CD4-positive, alpha-beta T cell (primary cell): ENCODE data around the gene NFIA. TPM values are rescaled to one million over a fixed set of nuclear protein-coding genes. Genes with fewer than 3 reads are reported as not detected.

Source experiments
- ATAC-seq: fragments of 200-7000 bp; cut with Tn5 transposase; one replicate; pipeline ENCODE4 v1.10.0; 2022; ENCODE audit warnings: mild to moderate bottlenecking; ENCODE audit not compliant: poor library complexity
- CTCF ChIA-PET: fragments of 350-600 bp; sonication (Branson Sonifier 250); formaldehyde crosslinking; loops from one replicate; lab custom pipeline; 2021; ENCODE audit warnings: antibody characterized with exemption, inconsistent platforms; lab: Charles Lee
- POLR2A ChIA-PET: fragments of 350-600 bp; sonication (Branson Sonifier 250); formaldehyde crosslinking; loops from one replicate; lab custom pipeline; 2021; ENCODE audit warnings: antibody characterized with exemption, inconsistent platforms; lab: Charles Lee
- DNase-seq, 14 experiments: peaks; one replicate each; pipeline ENCODE4 v3.0.0-alpha.2; 2013 to 2020; ENCODE audit warnings: mixed read lengths in 2 of 14
- H3K27ac ChIP-seq, 2 donors: one replicate each; pipeline versions ENCODE4 v1.5.1 to v1.7.0; 2013; ENCODE audit warnings: low read length in 2 of 2, low read depth in 1 of 2, mild to moderate bottlenecking in 1 of 2
- H3K27me3 ChIP-seq, 2 experiments: 1 replicate in 1 of 2; 2 replicates in 1 of 2; pipeline versions ENCODE4 v1.6.1 to v1.7.0; 2013; ENCODE audit warnings: low read length in 2 of 2, control low read depth in 1 of 2, mild to moderate bottlenecking in 1 of 2, moderate library complexity in 1 of 2; ENCODE audit not compliant: insufficient read depth in 2 of 2, control insufficient read depth in 1 of 2
- H3K36me3 ChIP-seq: one replicate; pipeline ENCODE4 v1.6.1; 2013; ENCODE audit warnings: low read length, control low read depth; ENCODE audit not compliant: insufficient read depth
- H3K4me1 ChIP-seq: one replicate; pipeline ENCODE4 v1.6.1; 2013; ENCODE audit warnings: low read length, control low read depth; ENCODE audit not compliant: insufficient read depth
- H3K4me3 ChIP-seq: one replicate; pipeline ENCODE4 v1.5.1; 2013; ENCODE audit warnings: mild to moderate bottlenecking, low read length, moderate library complexity
- H3K9me3 ChIP-seq, 2 experiments: 1 replicate in 1 of 2; 2 replicates in 1 of 2; pipeline versions ENCODE4 v1.6.1 to v1.7.0; 2013; ENCODE audit warnings: low read length in 2 of 2, mild to moderate bottlenecking in 2 of 2, control low read depth in 1 of 2, moderate library complexity in 1 of 2; ENCODE audit not compliant: control insufficient read depth in 1 of 2, insufficient read depth in 1 of 2
- H3K27ac Mint-ChIP-seq: one replicate; pipeline ENCODE4 v1.8.0; 2020; ENCODE audit warnings: mixed read lengths
- H3K27me3 Mint-ChIP-seq: one replicate; pipeline ENCODE4 v1.8.0; 2021; ENCODE audit warnings: mixed read lengths
- H3K36me3 Mint-ChIP-seq: one replicate; pipeline ENCODE4 v1.8.0; 2021; ENCODE audit warnings: low read depth, mixed read lengths
- H3K4me1 Mint-ChIP-seq: one replicate; pipeline ENCODE4 v1.8.0; 2021; ENCODE audit warnings: low read depth, mixed read lengths
- H3K4me3 Mint-ChIP-seq: one replicate; pipeline ENCODE4 v1.8.0; 2020; ENCODE audit warnings: mild to moderate bottlenecking, mixed read lengths
- H3K9me3 Mint-ChIP-seq: one replicate; pipeline ENCODE4 v1.8.0; 2020; ENCODE audit warnings: mixed read lengths
- CTCF ChIP-seq: fragments of 200-600 bp; IDR thresholded peaks from one replicate; pipeline ENCODE4 v1.8.0; 2022; ENCODE audit warnings: antibody characterized with exemption, mild to moderate bottlenecking
- intact Hi-C, 2 experiments: fragments of 100-400 bp; cut with DNase I in 1 of 2; cut with micrococcal nuclease in 1 of 2; formaldehyde crosslinking; loops; one replicate each; pipeline versions ENCODE4 v1.15.1 to v1.9.0; 2023 to 2025; cut with DNase I, micrococcal nuclease
- total RNA-seq, 174 experiments: library from RNA in 2 of 174; stranded (reverse) in 2 of 174; gene quantifications; one replicate each; pipeline ENCODE4 v1.2.3 and lab custom pipeline; 2021 to 2026

Gene NFIA
- total RNA-seq, 2 experiments from 2014 or later: 4.8 to 5.9 TPM

- DNase-seq (no peak), ATAC-seq (no peak)
- ChIA-PET POLR2A (interaction anchor here (0.7 to 1.2 kb wide), 2 partner anchors 11 to 615 kb away, joined by 3 read pairs; no protein-coding TSS in a partner anchor), CTCF (interaction anchor here (1.1 kb wide), 1 partner anchor 73 kb away, joined by 4 read pairs; no protein-coding TSS in a partner anchor)
- H3K27me3 Mint-ChIP-seq: no peaks in the 10 kb centered on the region
- H3K27ac Mint-ChIP-seq: no peak overlapping the region
- no peak overlapping the region for H3K27ac ChIP-seq
- TF ChIP-seq CTCF: no peak
- no peaks in the 10 kb centered on the region for H3K27me3 ChIP-seq
- H3K4me3 ChIP-seq: no peak overlapping the region
- no peaks in the 10 kb centered on the region for H3K9me3 ChIP-seq
- intact Hi-C loops: no loop called here
- H3K9me3 Mint-ChIP-seq: no peaks in the 10 kb centered on the region
- no peaks in the 10 kb centered on the region for H3K36me3 Mint-ChIP-seq
- H3K36me3 ChIP-seq: no peaks in the 10 kb centered on the region
- H3K4me1 ChIP-seq: no peaks in the 10 kb centered on the region
- H3K4me1 Mint-ChIP-seq: no peaks in the 10 kb centered on the region
- H3K4me3 Mint-ChIP-seq: no peak overlapping the region
Measured at GRCh38 chr1:61122389-61122788, 40.0 kb downstream of the NFIA start.

- Mint-ChIP-seq H3K27me3 (no peaks in the 10 kb centered on the region), H3K4me3 (no peak overlapping the region), H3K9me3 (no peaks in the 10 kb centered on the region), H3K36me3 (no peaks in the 10 kb centered on the region), H3K4me1 (no peaks in the 10 kb centered on the region), H3K27ac (no peak overlapping the region)
- DNase-seq (no peak), ATAC-seq (no peak)
- Histone ChIP-seq H3K27ac (no peak overlapping the region), H3K4me3 (no peak overlapping the region), H3K4me1 (no peaks in the 10 kb centered on the region), H3K36me3 (no peaks in the 10 kb centered on the region), H3K9me3 (no peaks in the 10 kb centered on the region), H3K27me3 (no peaks in the 10 kb centered on the region)
- intact Hi-C loops: no loop called here
- no peak for TF ChIP-seq CTCF
- CTCF ChIA-PET: interaction anchor here (1.3 kb wide), 1 partner anchor 26 kb away, joined by 3 read pairs; no protein-coding TSS in a partner anchor
- POLR2A ChIA-PET: interaction anchor here (0.7 to 1.2 kb wide), 2 partner anchors 12 to 614 kb away, joined by 3 read pairs; no protein-coding TSS in a partner anchor
Measured at GRCh38 chr1:61123326-61123725, 41.0 kb downstream of the NFIA start.

- TF ChIP-seq CTCF: no peak
- no peaks in the 10 kb centered on the region for H3K27me3 Mint-ChIP-seq
- Histone ChIP-seq H3K27ac (no peak overlapping the region), H3K36me3 (no peaks in the 10 kb centered on the region), H3K4me1 (no peaks in the 10 kb centered on the region), H3K9me3 (no peaks in the 10 kb centered on the region), H3K27me3 (no peaks in the 10 kb centered on the region), H3K4me3 (no peak overlapping the region)
- no peaks in the 10 kb centered on the region for H3K9me3 Mint-ChIP-seq
- no peak for ATAC-seq
- POLR2A ChIA-PET: no interaction called here
- no peak overlapping the region for H3K4me3 Mint-ChIP-seq
- no peak for DNase-seq
- no peaks in the 10 kb centered on the region for H3K4me1 Mint-ChIP-seq
- intact Hi-C loops: no loop called here
- no peak overlapping the region for H3K27ac Mint-ChIP-seq
- H3K36me3 Mint-ChIP-seq: no peaks in the 10 kb centered on the region
- CTCF ChIA-PET: interaction anchor here (1.3 kb wide), 1 partner anchor 26 kb away, joined by 3 read pairs; no protein-coding TSS in a partner anchor
Measured at GRCh38 chr1:61124078-61124477, 41.7 kb downstream of the NFIA start.
